Measurements from ENCODE around the gene CBFA2T3.
"Not testable (repeated sequence)": the region's sequence is repeated elsewhere in the genome, so short reads cannot be mapped to it uniquely, and the experiment has no call there.

The CBFA2T3 gene

GRCh38 chr16:89012622-89012995 lies 35.6 kb upstream of the CBFA2T3 start:
- DNase-seq, result no peak

- DNase-seq, result no peak
Measured at GRCh38 chr16:89011909-89012621, 35.1 kb upstream of the CBFA2T3 start.

DNA sequence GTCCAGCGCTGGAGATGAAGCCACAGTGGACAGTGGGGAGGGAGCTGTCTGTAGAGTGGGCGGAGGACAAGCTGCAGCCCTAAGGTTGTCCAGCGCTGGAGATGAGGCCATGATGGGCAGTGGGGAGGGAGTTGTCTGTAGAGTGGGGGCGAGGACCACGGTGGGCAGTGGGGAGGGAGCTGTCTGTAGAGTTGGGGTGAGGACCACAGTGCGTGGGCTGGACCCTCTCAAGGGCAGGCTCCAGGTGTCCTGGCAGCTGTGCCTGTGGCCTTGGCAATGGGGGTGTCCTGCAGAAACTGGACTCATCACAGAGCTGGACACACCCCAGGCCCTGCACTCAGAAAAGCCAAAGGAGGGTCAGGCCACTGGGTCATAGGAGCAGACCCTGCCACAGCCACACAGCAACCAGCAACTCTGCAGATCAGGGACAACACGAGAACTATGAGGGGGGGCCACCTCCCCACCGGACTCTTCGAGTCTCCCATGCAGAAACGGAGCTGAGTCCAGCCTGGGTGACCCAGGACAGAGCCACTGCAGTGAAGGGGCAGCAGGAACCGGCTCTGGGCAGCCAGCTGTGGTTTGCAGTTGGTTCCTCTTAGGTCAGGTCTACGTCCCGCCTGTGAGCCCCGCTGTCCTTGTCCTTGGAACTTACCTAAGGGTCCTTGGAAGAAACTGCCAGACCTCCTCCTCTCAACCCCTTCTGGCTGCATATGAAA lies 33.4 kb upstream of the CBFA2T3 start:
- DNase-seq, result no peak

- DNase-seq, result peak; percentile 13
Measured at GRCh38 chr16:89009343-89010209, 32.6 kb upstream of the CBFA2T3 start.

DNA sequence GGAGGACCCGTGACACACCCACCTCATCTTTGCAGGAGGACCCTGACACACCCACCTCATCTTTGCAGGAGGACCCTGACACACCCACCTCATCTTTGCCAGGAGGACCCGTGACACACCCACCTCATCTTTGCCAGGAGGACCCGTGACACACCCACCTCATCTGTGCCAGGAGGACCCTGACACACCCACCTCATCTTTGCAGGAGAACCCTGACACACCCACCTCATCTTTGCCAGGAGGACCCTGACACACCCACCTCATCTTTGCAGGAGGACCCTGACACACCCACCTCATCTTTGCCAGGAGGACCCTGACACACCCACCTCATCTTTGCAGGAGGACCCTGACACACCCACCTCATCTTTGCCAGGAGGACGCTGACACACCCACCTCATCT lies 31.8 kb upstream of the CBFA2T3 start:
- not testable (repeated sequence) for DNase-seq

GRCh38 chr16:89007371-89008249 lies 30.6 kb upstream of the CBFA2T3 start:
- DNase-seq, result no peak

- no peak for DNase-seq
Measured at GRCh38 chr16:89006036-89006752, 29.2 kb upstream of the CBFA2T3 start.

DNA sequence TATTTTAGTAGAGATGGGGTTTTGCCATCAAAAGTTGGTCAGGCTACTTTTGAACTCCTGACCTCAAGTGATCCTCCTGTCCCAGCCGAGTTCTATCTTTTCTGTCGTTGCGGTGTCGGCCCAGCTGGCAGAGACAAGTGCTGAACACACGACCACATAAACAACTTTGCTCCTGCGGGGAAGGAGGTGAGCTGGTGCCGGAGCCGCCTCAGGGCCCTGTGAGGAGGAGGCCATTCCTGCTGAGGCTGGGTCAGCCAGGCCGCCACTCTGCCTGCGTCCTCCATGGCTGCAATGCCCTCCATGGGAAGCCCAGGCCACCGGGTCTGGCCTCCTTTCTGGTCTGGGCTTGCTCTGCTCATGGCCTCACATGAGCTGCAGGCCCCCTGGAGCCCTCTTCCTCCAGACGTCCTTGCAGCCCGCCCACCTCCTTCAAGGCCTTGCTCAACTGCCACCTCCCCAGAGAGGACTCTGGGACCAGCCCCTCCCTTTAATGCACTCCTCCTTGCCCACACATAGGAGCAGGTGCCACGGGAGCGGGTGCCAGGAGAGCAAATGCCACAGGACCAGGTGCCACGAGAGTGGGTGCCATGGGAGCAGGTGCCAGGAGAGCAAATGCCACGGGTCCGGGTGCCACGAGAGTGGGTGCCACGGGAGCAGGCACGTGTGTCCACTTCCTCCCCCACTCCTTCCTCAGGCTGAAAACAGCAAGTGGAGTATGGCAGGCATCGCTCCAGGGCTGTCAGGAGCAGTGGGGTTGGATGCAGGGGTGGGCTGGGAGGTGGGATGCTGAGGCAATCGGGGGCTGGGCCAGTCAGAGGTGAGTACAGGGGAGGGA lies 28.4 kb upstream of the CBFA2T3 start:
- DNase-seq, result no peak

- no peak for DNase-seq
Measured at GRCh38 chr16:89004209-89004831, 27.3 kb upstream of the CBFA2T3 start.

DNA sequence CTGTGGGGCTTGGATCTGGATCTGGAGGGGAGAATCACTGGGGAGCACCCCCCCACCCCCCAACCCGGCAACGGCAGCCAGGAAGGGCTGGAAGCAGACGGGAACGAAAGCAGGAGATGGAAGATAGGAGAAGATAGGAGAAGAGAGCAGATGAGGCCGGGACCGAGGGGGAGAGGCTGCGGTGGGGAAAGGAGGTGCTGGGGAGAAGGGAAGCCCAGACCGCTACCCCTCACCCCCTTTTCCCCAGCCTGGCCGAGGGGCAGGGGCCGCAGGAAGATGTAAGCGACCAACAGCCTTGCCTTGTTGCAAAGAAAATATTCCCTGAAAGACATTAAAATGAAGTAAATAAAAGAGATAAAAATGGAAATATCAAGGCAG lies 26.8 kb upstream of the CBFA2T3 start:
- no peak for DNase-seq

DNA sequence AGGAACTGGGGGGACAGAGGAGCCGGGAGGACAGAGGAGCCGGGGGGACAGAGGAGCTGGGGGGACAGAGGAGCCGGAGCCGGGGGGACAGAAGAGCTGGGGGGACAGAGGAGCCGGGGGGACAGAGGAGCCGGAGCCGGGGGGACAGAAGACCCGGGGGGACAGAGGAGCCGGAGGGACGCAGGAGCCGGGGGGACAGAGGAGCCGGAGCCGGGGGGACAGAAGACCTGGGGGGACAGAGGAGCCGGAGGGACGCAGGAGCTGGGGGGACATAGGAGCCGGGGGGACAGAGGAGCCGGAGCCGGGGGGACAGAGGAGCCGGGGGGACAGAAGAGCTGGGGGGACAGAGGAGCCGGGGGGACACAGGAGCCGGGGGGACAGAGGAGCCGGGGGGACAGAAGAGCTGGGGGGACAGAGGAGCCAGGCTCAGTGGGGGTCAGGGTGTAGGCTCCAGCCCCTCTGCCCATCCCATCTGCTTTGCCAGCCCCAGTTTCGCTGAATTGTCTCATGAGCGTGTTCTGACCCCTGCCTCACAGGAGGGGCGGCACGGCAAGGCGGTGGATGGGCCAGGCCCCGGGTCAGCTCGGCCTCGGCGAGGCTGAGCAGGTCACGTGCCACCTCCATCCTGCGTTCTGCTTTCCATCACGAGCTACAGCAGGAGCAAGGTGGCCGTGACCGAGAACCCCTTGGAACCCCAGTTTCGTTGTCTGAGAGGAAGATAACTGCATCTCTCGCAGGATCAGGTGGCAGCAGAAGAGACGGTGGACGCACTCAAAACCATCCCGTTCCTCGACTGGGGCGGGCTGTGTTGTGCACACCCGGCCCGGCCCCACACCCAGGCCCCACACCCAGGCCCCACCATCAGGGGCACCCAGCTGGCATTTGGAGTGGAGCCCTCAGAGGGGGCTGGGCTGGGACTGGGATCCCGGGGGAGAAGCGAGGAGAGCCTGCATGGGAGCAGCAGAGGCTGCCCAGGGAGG lies 26.1 kb upstream of the CBFA2T3 start:
- no peak for DNase-seq

DNA sequence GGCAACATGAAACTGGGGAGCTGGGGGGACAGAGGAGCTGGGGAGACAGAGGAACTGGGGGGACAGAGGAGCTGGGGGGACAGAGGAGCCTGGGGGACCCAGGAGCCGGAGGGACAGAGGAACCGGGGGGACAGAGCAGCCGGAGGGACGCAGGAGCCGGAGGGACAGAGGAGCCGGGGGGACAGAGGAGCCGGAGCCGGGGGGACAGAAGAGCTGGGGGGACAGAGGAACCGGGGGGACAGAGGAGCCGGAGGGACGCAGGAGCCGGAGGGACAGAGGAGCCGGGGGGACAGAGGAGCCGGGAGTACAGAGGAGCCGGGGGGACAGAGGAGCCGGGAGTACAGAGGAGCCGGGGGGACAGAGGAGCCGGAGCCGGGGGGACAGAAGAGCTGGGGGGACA lies 25.1 kb upstream of the CBFA2T3 start:
- DNase-seq, result not testable (repeated sequence)

- DNase-seq, result no peak
Measured at GRCh38 chr16:89001117-89002027, 24.4 kb upstream of the CBFA2T3 start.

DNA sequence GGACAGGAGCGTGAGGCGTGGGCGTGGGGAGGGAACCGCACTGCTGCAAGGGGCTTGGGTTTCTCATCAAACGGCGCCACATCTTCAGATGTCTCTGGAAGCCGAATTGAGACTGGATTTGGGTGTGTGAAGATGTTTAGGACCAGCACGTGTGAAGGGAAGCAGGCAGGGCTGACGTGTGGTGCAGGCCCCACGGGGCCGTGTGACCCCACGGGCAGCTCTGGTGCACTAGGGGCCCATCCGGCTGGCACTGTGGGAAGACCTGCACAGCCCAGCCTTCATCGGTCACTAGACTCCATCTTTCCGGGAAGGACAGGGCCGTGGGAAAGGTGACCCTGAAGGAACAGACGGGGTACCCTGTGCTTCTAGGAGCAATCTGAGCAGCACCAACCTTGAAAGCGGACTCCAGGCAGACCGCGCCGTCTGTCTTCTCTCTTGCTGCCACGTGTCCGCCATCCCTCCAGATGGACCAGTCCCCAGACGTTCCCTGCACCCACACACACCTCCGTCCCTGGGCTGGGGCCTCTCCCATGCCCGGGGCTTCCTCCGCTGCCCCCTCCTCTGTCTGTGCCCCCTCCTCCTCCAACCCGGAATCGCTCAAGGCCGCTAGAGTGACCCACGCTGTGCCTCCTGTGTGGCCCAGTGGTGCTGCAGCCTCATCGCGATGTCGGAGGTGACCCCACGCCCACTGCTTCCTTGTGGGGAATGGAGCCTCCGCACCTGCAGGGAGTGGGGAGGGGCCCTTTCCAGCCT lies 23.4 kb upstream of the CBFA2T3 start:
- no peak for DNase-seq

DNA sequence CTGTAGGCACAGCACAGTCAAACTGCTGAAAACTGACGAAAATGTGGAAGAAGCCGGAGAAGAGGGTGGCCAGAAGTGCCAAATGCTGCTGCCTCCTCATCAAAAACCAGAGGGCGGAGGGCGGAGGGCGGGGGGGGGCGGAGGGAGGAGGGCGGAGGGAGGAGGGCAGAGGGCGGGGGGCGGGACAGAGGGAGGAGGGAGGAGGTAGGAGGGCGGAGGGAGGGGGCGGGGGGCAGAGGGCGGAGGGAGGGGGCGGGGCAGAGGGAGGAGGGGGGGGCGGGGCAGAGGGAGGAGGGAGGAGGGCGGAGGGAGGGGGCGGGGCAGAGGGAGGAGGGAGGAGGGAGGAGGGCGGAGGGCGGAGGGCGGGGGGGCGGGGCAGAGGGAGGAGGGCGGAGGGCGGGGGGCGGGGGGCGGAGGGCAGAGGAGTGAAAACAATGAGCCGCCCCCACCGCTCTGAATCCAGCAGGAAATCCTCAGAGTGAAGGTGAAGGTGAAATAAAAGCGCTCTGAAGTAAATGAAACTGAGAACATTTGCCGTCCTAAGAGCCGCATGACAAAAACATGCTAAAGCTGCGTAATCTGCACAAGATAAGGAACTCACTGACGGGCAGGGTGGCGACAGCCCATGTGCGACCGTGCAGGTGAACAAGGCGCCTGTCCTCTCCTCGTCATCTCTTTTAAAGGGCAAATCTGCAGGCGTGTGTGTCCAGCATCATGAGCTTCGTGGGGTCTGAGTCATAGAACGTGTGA lies 22.6 kb upstream of the CBFA2T3 start:
- DNase-seq, result no peak

DNA sequence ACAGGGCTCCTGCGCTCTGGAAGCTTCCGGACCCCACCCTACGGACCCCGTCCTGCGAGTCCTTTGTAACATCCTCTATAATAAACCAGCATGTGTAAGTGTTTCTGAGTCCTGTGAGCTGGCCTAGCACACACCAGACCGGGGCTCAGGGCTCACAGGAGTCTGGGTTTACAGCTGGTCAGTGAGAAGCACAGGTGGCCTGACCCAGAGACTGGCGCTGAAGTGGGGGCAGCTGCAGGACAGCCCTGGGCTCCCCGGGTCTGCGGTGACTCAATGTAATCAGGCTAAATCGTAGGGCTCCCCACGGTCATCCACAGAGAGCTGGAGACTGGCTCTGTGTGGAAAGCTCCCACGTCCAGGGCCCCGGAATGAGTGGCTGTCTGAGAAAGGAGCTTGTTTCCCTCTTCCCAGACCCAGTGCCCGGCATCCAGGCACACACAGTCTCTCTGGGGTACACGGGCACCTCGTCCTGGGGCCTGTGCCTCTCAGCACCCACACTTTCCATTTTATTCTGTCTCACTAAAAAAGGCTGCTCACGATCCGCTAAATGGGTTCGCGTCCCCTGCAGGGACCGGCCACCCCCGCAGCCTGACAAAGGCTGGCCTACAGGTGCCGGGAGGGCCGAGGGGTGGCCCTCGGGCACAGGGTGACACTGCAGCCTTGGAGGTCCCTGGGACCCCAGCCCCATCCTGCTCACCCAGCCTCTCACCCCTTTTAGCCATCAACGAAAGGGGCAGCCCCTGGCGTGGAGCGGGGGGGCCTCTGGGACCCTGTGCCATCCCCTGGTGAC lies 18.9 kb upstream of the CBFA2T3 start:
- DNase-seq, result no peak
